HL-60 (cell line): ENCODE data around the gene GALK2.

Source experiments
- DNase-seq, 2 experiments: peaks; one replicate each; pipeline ENCODE4 v3.0.0-alpha.2; 2010 to 2020; ENCODE audit warnings: low read depth in 1 of 2, low spot score in 1 of 2
- H3K27ac ChIP-seq: fragments of 250-450 bp; sonication (Bioruptor Pico); replicated peaks from 2 replicates; pipeline ENCODE4 v1.5.1; 2020; ENCODE audit warnings: mild to moderate bottlenecking, moderate library complexity
- H3K27me3 ChIP-seq: fragments of 250-450 bp; sonication (Bioruptor Pico); 2 replicates; pipeline ENCODE4 v1.5.1; 2021; ENCODE audit warnings: mild to moderate bottlenecking, moderate library complexity; ENCODE audit not compliant: insufficient read depth, poor library complexity, severe bottlenecking
- H3K4me3 ChIP-seq: replicated peaks from 2 replicates; pipeline ENCODE4 v1.5.1; 2011; ENCODE audit warnings: mild to moderate bottlenecking, control low read depth, low read length; ENCODE audit not compliant: insufficient read depth
- GABPA ChIP-seq: IDR thresholded peaks from 2 replicates; pipeline ENCODE4 v1.6.1; 2012; ENCODE audit warnings: low read depth
- POLR2AphosphoS5 ChIP-seq: IDR thresholded peaks from 2 replicates; pipeline ENCODE4 v1.6.1; 2012; ENCODE audit warnings: low read depth
- SPI1 ChIP-seq: IDR thresholded peaks from 2 replicates; pipeline ENCODE4 v1.6.1; 2012; ENCODE audit warnings: low read depth, mild to moderate bottlenecking, borderline replicate concordance
- TF ChIP-seq, protein P1 (sequence below): IDR thresholded peaks from one replicate; pipeline ENCODE4 v1.5.1; 2011; ENCODE audit warnings: low read length, control low read depth, inconsistent platforms; ENCODE audit not compliant: insufficient read depth
- TF ChIP-seq, protein P2 (sequence below): IDR thresholded peaks from 2 replicates; pipeline ENCODE4 v1.6.1; 2012; ENCODE audit warnings: low read depth; ENCODE audit not compliant: insufficient replicate concordance

GALK2 gene

DNA sequence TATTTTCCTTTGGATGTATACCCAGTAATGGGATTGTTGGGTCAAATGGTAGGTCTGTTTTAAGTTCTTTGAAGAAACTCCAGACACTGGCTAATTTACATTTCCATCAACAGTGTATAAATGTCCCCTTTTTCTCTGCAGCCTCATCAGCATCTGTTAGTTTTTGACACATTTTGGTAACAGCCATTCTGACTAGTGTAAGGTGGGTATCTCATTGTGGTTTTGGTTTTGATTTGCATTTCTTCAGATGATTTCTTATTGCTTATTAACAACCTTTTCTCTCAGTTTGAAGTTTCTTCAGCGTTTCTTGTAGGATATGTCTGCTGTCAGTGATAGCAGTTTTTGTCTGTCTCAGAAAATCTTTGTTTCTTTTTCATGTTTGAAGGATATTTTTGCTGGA, 15.4 kb downstream of the GALK2 start:
- no peak overlapping the region for H3K4me3 ChIP-seq
- no peak for TF ChIP-seq POLR2AphosphoS5
- TF ChIP-seq, protein P1, sequence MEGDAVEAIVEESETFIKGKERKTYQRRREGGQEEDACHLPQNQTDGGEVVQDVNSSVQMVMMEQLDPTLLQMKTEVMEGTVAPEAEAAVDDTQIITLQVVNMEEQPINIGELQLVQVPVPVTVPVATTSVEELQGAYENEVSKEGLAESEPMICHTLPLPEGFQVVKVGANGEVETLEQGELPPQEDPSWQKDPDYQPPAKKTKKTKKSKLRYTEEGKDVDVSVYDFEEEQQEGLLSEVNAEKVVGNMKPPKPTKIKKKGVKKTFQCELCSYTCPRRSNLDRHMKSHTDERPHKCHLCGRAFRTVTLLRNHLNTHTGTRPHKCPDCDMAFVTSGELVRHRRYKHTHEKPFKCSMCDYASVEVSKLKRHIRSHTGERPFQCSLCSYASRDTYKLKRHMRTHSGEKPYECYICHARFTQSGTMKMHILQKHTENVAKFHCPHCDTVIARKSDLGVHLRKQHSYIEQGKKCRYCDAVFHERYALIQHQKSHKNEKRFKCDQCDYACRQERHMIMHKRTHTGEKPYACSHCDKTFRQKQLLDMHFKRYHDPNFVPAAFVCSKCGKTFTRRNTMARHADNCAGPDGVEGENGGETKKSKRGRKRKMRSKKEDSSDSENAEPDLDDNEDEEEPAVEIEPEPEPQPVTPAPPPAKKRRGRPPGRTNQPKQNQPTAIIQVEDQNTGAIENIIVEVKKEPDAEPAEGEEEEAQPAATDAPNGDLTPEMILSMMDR = no peak
- TF ChIP-seq GABPA = no peak
- TF ChIP-seq, protein P2, sequence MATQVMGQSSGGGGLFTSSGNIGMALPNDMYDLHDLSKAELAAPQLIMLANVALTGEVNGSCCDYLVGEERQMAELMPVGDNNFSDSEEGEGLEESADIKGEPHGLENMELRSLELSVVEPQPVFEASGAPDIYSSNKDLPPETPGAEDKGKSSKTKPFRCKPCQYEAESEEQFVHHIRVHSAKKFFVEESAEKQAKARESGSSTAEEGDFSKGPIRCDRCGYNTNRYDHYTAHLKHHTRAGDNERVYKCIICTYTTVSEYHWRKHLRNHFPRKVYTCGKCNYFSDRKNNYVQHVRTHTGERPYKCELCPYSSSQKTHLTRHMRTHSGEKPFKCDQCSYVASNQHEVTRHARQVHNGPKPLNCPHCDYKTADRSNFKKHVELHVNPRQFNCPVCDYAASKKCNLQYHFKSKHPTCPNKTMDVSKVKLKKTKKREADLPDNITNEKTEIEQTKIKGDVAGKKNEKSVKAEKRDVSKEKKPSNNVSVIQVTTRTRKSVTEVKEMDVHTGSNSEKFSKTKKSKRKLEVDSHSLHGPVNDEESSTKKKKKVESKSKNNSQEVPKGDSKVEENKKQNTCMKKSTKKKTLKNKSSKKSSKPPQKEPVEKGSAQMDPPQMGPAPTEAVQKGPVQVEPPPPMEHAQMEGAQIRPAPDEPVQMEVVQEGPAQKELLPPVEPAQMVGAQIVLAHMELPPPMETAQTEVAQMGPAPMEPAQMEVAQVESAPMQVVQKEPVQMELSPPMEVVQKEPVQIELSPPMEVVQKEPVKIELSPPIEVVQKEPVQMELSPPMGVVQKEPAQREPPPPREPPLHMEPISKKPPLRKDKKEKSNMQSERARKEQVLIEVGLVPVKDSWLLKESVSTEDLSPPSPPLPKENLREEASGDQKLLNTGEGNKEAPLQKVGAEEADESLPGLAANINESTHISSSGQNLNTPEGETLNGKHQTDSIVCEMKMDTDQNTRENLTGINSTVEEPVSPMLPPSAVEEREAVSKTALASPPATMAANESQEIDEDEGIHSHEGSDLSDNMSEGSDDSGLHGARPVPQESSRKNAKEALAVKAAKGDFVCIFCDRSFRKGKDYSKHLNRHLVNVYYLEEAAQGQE = no peak
- no peak for TF ChIP-seq SPI1
- H3K27ac ChIP-seq = no peak overlapping the region
- DNase-seq = no peak
- no peaks in the 10 kb centered on the region for H3K27me3 ChIP-seq

DNA sequence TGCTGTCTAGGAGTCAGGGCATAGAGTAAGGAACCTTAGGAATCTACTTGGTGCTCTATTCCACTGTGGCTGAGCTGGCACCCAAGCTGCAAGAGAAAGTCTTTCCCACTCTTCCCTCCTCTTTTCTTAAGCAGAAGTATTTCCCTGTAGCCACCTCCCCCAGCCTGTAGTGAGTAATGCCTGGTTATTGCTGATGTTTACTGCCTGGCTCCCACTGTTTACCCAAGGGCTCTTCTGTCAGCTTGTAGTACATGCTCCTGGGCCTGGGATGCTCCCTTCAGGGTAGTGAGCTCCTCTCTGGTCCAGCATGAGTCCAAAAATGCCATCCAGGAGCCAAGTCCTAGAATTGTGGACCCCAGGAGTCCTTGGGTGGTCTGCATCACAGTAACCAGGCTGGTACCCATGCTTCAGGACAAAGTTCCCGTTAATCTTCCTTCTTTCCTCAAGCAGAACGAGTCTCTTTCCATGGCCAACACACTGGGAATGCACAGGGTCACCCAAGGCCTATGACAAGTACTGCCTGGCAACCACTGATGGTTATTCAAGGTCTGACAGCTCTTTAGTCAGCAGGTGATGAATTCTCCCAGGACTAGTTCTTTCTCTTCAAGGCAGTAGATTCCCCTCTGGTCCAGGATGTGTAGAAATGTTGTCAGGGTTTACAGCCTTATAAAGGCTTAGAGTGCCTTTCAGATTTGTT, 17.6 kb downstream of the GALK2 start:
- H3K4me3 ChIP-seq = no peak overlapping the region
- no peak for DNase-seq
- H3K27me3 ChIP-seq = no peaks in the 10 kb centered on the region
- no peak for TF ChIP-seq SPI1
- no peak for TF ChIP-seq GABPA
- TF ChIP-seq, protein P1 = no peak
- TF ChIP-seq, protein P2 = no peak
- no peak for TF ChIP-seq POLR2AphosphoS5
- no peak overlapping the region for H3K27ac ChIP-seq

DNA sequence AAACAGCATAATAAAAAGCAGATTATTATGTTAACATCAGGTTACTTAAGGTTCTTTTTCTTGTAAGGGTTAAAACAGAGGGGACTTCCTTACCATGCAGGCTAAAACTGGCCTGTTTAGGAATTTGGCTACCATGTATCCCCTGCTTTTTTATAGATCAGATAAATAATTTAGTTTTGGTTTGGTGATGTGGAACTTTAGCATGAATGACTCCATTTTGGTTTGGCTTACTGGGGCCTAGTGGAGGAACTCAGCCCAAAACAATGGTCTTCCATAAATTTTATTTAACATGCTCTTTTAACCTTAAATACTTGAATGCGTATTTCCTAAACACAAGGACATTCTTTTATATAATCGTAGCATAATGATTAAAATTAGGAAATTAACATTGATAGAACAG, 18.9 kb downstream of the GALK2 start:
- DNase-seq = no peak
- no peak overlapping the region for H3K27ac ChIP-seq
- no peak overlapping the region for H3K4me3 ChIP-seq
- TF ChIP-seq SPI1 (no peak), POLR2AphosphoS5 (no peak)
- TF ChIP-seq, protein P1 = no peak
- no peaks in the 10 kb centered on the region for H3K27me3 ChIP-seq

DNA sequence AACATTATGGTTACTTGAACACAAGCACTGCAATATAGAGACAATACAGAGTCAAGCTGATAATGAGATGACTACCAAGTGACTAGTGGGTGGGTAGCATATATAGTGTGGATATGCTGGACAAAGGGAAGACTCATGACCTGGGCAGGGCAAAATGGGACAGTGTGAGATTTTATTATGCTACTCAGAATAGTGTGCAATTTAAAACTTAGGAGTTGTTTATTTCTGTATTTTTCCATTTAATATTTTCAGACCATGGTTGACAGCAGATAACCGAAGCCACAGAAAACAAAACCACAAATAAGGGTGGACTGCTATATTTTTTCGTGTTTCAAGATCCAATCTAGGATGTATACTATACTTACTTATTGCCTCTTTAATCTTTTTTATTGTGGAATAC, 19.6 kb downstream of the GALK2 start:
- no peak for DNase-seq
- no peaks in the 10 kb centered on the region for H3K27me3 ChIP-seq
- TF ChIP-seq, protein P1 = no peak
- TF ChIP-seq POLR2AphosphoS5 = no peak
- no peak overlapping the region for H3K4me3 ChIP-seq
- H3K27ac ChIP-seq = no peak overlapping the region
